Vagina (tissue), 2 donors: ENCODE data around the gene KLHL29. TPM values are rescaled to one million over a fixed set of nuclear protein-coding genes. Genes with fewer than 3 reads are reported as not detected.

ENCODE experiments used
- DNase-seq, 2 donors: peaks; one replicate each; pipeline ENCODE4 v3.0.0-alpha.2; 2017; ENCODE audit errors: extremely low spot score in 2 of 2
- H3K27ac ChIP-seq: fragments of 200-600 bp; sonication (generic); one replicate; pipeline ENCODE4 v1.5.1; 2019
- H3K27me3 ChIP-seq: fragments of 200-600 bp; sonication (generic); one replicate; pipeline ENCODE4 v1.5.1; 2019
- H3K36me3 ChIP-seq, 2 donors: fragments of 200-600 bp; sonication (generic); one replicate each; pipeline ENCODE4 v1.5.1; 2017 to 2019
- H3K4me1 ChIP-seq: fragments of 200-600 bp; sonication (generic); one replicate; pipeline ENCODE4 v1.5.1; 2019
- H3K4me3 ChIP-seq, 2 donors: fragments of 200-600 bp; sonication (generic); 1 replicate in 1 of 2; 2 replicates in 1 of 2; pipeline ENCODE4 v1.5.1; 2016 to 2019
- H3K9me3 ChIP-seq: fragments of 200-600 bp; sonication (generic); one replicate; pipeline ENCODE4 v1.5.1; 2019
- CTCF ChIP-seq, 3 experiments: fragments of 450-650 bp in 2 of 3; fragments of 200-600 bp in 1 of 3; sonication (generic) in 1 of 3; IDR thresholded peaks; one replicate each; pipeline ENCODE4 v1.5.1; 2017 to 2019; ENCODE audit warnings: antibody characterized with exemption in 3 of 3, mild to moderate bottlenecking in 2 of 3, moderate library complexity in 2 of 3
- POLR2A ChIP-seq, 2 donors: fragments of 450-650 bp; IDR thresholded peaks; one replicate each; pipeline ENCODE4 v1.6.1; 2017; ENCODE audit warnings: antibody characterized with exemption in 2 of 2, mild to moderate bottlenecking in 2 of 2, moderate library complexity in 2 of 2
- POLR2AphosphoS5 ChIP-seq, 2 donors: sonication (generic); formaldehyde crosslinking; IDR thresholded peaks; one replicate each; pipeline ENCODE4 v1.9.0; 2017; ENCODE audit warnings: antibody characterized with exemption in 2 of 2, mild to moderate bottlenecking in 2 of 2, low read depth in 1 of 2; ENCODE audit not compliant: insufficient read depth in 1 of 2
- intact Hi-C: fragments of 100-400 bp; cut with DNase I; formaldehyde crosslinking; loops from one replicate; pipeline ENCODE4 v1.15.1; 2023
- total RNA-seq: library from RNA; depleted of rRNA; stranded (reverse); fragments of >200 nt; gene quantifications from one replicate; pipeline ENCODE4 v1.2.3, GENCODE V29; 2016

Gene KLHL29
- total RNA-seq, 1 donor from 2014 or later, result 19.4 TPM

GRCh38 chr2:23595021-23595420, 210.0 kb downstream of the KLHL29 start:
- H3K4me1 ChIP-seq, result peaks cover 17% of the 10 kb centered on the region
- DNase-seq, result no peak
- no peaks in the 10 kb centered on the region for H3K36me3 ChIP-seq
- H3K9me3 ChIP-seq, result no peaks in the 10 kb centered on the region
- intact Hi-C loops, result no loop called here
- no peak for TF ChIP-seq POLR2AphosphoS5 (IDR thresholded peaks at IDR 0.05; ENCODE audit: insufficient read depth in 1 of 2, low read depth in 1 of 2)
- no peak for TF ChIP-seq POLR2A (IDR thresholded peaks at IDR 0.05)
- TF ChIP-seq CTCF (IDR thresholded peaks at IDR 0.05), result no peak
- H3K4me3 ChIP-seq, result no peak overlapping the region
- H3K27ac ChIP-seq, result no peak overlapping the region
- no peaks in the 10 kb centered on the region for H3K27me3 ChIP-seq

GRCh38 chr2:23595601-23596251, 210.7 kb downstream of the KLHL29 start:
- TF ChIP-seq POLR2A (IDR thresholded peaks at IDR 0.05) (no peak), POLR2AphosphoS5 (IDR thresholded peaks at IDR 0.05; ENCODE audit: insufficient read depth in 1 of 2, low read depth in 1 of 2) (peak in 1 of 2 donors; percentile 51)
- Histone ChIP-seq H3K36me3 (no peaks in the 10 kb centered on the region), H3K27ac (peak overlapping the region; percentile 42), H3K9me3 (no peaks in the 10 kb centered on the region), H3K4me3 (no peak overlapping the region), H3K27me3 (no peaks in the 10 kb centered on the region), H3K4me1 (peaks cover 17% of the 10 kb centered on the region)
- intact Hi-C loops, result no loop called here
- no peak for DNase-seq

GRCh38 chr2:23596316-23596885, 211.4 kb downstream of the KLHL29 start:
- intact Hi-C loops, result no loop called here
- H3K4me3 ChIP-seq, result no peak overlapping the region
- peak overlapping the region; percentile 42 for H3K27ac ChIP-seq
- no peaks in the 10 kb centered on the region for H3K27me3 ChIP-seq
- TF ChIP-seq POLR2AphosphoS5 (IDR thresholded peaks at IDR 0.05; ENCODE audit: insufficient read depth in 1 of 2, low read depth in 1 of 2), result no peak
- TF ChIP-seq POLR2A (IDR thresholded peaks at IDR 0.05), result no peak
- no peak for TF ChIP-seq CTCF (IDR thresholded peaks at IDR 0.05)
- H3K9me3 ChIP-seq, result no peaks in the 10 kb centered on the region
- no peak for DNase-seq
- peaks cover 17% of the 10 kb centered on the region for H3K4me1 ChIP-seq
- no peaks in the 10 kb centered on the region for H3K36me3 ChIP-seq

- Histone ChIP-seq H3K4me3 (no peak overlapping the region), H3K36me3 (no peaks in the 10 kb centered on the region), H3K27ac (no peak overlapping the region), H3K9me3 (no peaks in the 10 kb centered on the region), H3K4me1 (peaks cover 27% of the 10 kb centered on the region), H3K27me3 (no peaks in the 10 kb centered on the region)
- intact Hi-C loops, result no loop called here
- no peak for DNase-seq
- TF ChIP-seq POLR2A (IDR thresholded peaks at IDR 0.05), result no peak
- no peak for TF ChIP-seq POLR2AphosphoS5 (IDR thresholded peaks at IDR 0.05; ENCODE audit: insufficient read depth in 1 of 2, low read depth in 1 of 2)
- TF ChIP-seq CTCF (IDR thresholded peaks at IDR 0.05), result no peak
Observed at GRCh38 chr2:23597687-23598086, 212.7 kb downstream of the KLHL29 start.

GRCh38 chr2:23599006-23599405, 214.0 kb downstream of the KLHL29 start:
- Histone ChIP-seq H3K9me3 (no peaks in the 10 kb centered on the region), H3K4me1 (peaks cover 27% of the 10 kb centered on the region), H3K36me3 (no peaks in the 10 kb centered on the region), H3K27me3 (no peaks in the 10 kb centered on the region), H3K27ac (no peak overlapping the region), H3K4me3 (no peak overlapping the region)
- no peak for DNase-seq
- no peak for TF ChIP-seq CTCF (IDR thresholded peaks at IDR 0.05)
- TF ChIP-seq POLR2A (IDR thresholded peaks at IDR 0.05), result no peak
- no peak for TF ChIP-seq POLR2AphosphoS5 (IDR thresholded peaks at IDR 0.05; ENCODE audit: insufficient read depth in 1 of 2, low read depth in 1 of 2)
- intact Hi-C loops, result no loop called here
